Activated CD4-positive, alpha-beta memory T cell treated with anti-CD3 and anti-CD28 coated beads for 36 hours (primary cell): Measurements from ENCODE around the gene MOCS3. TPM values are rescaled to one million over a fixed set of nuclear protein-coding genes. Genes with fewer than 3 reads are reported as not detected.

Source experiments
- CTCF ChIA-PET: fragments of 350-600 bp; sonication (Branson Sonifier 250); formaldehyde crosslinking; loops from one replicate; lab custom pipeline; 2021; ENCODE audit warnings: antibody characterized with exemption, inconsistent platforms; lab: Charles Lee
- POLR2A ChIA-PET: fragments of 350-600 bp; sonication (Branson Sonifier 250); formaldehyde crosslinking; loops from one replicate; lab custom pipeline; 2021; ENCODE audit warnings: antibody characterized with exemption; lab: Charles Lee
- DNase-seq: peaks from one replicate; pipeline ENCODE4 v3.0.0-alpha.2; 2020
- H3K27ac Mint-ChIP-seq: one replicate; pipeline ENCODE4 v1.8.0; 2021; ENCODE audit warnings: mixed read lengths
- H3K27me3 Mint-ChIP-seq: one replicate; pipeline ENCODE4 v1.8.0; 2021; ENCODE audit warnings: mixed read lengths
- H3K36me3 Mint-ChIP-seq: one replicate; pipeline ENCODE4 v1.8.0; 2021; ENCODE audit warnings: mixed read lengths
- H3K4me1 Mint-ChIP-seq: one replicate; pipeline ENCODE4 v1.8.0; 2021; ENCODE audit warnings: low read depth, mixed read lengths
- H3K4me3 Mint-ChIP-seq: one replicate; pipeline ENCODE4 v1.8.0; 2021; ENCODE audit warnings: mild to moderate bottlenecking, mixed read lengths
- H3K9me3 Mint-ChIP-seq: one replicate; pipeline ENCODE4 v1.8.0; 2021; ENCODE audit warnings: mixed read lengths
- intact Hi-C: fragments of 100-400 bp; cut with micrococcal nuclease; formaldehyde crosslinking; loops from one replicate; pipeline ENCODE4 v1.15.1; 2023
- total RNA-seq, 2 experiments: library from RNA; stranded (reverse); gene quantifications; one replicate each; pipeline ENCODE4 v1.2.3, GENCODE V29; 2021

MOCS3 gene
- total RNA-seq, 2 experiments from 2014 or later = 3.6 to 3.8 TPM

DNA sequence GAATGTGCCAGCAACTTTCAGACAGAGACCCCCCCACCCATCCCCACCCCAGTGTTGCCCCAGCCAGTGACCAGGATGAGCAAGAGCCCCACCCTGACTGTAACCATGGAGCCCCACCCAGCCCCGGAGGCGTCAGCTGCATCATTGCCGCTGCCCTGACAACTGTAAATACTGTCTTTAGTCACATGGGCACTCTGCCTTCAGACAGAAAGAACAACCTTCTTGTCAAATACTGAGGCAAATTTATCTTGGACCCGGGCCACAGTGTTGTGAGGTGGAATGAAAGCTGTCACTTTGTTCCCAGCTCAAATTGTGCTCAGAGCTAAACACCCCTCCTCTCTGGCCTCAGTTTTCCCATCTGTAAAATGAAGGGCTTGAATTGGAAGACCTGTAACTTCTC lies 23.7 kb downstream of the MOCS3 start:
- H3K9me3 Mint-ChIP-seq = no peaks in the 10 kb centered on the region
- H3K4me3 Mint-ChIP-seq = no peak overlapping the region
- CTCF ChIA-PET = interaction anchor here (0.6 to 13.5 kb wide), 17 partner anchors 9 to 613 kb away, joined by 3 to 397 read pairs (median 5); partner anchors contain the start of genes BCAS4, DPM1 and MOCS3
- POLR2A ChIA-PET = interaction anchor here (0.6 kb wide), 1 partner anchor 191 kb away, joined by 3 read pairs; no protein-coding TSS in a partner anchor
- DNase-seq = no peak
- H3K36me3 Mint-ChIP-seq = no peaks in the 10 kb centered on the region
- H3K27ac Mint-ChIP-seq = no peak overlapping the region
- H3K27me3 Mint-ChIP-seq = peaks cover 51% of the 10 kb centered on the region
- intact Hi-C loops = loop anchor here (5.0 to 10.0 kb wide), 4 partner anchors 142 to 622 kb away; no protein-coding TSS in a partner anchor
- peaks cover 18% of the 10 kb centered on the region for H3K4me1 Mint-ChIP-seq

DNA sequence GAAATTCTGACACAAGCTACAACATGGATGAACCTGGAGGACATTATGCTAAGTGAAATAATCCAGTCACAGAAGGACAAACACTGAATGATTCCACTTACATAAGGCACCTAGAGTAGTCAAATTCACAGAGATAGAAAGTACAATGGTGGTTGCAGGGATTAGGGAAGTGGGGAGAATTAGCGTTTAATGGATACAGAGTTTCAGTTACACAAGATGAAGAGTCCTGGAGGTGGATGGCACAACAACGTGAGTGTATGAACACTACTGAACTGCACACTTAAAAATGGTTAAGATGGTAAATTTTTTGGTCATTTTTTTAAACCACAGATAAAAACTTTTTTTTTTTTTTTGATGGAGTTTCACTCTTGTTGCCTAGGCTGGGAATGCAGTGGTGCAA lies 24.7 kb downstream of the MOCS3 start:
- ChIA-PET CTCF (interaction anchor here (0.5 to 13.5 kb wide), 8 partner anchors 8 to 678 kb away, joined by 3 to 397 read pairs (median 17); partner anchors contain the start of gene BCAS4), POLR2A (interaction anchor here (0.6 kb wide), 1 partner anchor 1018 kb away, joined by 3 read pairs; no protein-coding TSS in a partner anchor)

DNA sequence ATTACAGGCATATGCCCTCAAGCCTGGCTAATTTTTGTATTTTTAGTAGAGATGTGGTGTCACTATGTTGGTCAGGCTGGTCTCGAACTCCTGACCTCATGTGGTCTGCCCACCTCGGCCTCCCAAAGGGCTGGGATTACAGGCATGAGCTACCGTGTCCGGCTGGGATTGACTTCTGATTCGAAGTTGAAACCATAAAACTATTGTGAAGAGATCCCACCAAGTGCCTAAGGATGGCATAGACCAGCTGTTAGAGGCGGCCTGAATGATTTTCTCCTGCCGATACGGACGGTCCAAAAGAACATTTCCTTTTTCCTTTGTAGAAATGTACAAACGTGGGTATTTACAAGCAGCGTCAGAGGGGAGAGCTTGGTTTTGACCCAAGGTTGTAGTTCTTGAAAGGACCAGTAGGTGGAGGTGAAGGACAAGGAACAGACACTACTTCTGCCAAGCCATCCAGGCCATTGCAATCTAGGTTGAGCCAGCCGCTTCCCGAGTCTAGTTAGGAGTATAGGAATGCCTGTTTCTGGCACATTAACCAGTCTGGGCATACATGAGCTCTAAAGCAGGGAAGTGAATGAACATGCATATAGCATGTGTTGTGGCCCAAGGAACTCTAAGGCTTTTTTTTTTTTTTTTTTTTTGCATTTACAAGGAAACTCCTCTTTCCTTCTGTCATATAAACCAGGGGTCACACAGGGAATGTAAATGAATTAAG lies 29.0 kb downstream of the MOCS3 start:
- ChIA-PET CTCF (interaction anchor here (0.6 to 13.5 kb wide), 60 partner anchors 9 to 1156 kb away, joined by 3 to 397 read pairs (median 4); partner anchors contain the start of genes BCAS4, DPM1 and MOCS3), POLR2A (interaction anchor here (1.0 kb wide), 1 partner anchor 323 kb away, joined by 3 read pairs; no protein-coding TSS in a partner anchor)
- H3K27me3 Mint-ChIP-seq = peaks cover 22% of the 10 kb centered on the region
- no peaks in the 10 kb centered on the region for H3K9me3 Mint-ChIP-seq
- no peak overlapping the region for H3K27ac Mint-ChIP-seq
- DNase-seq = peak; percentile 59
- no peak overlapping the region for H3K4me3 Mint-ChIP-seq
- no peaks in the 10 kb centered on the region for H3K36me3 Mint-ChIP-seq
- H3K4me1 Mint-ChIP-seq = no peaks in the 10 kb centered on the region
- intact Hi-C loops = loop anchor here (10.0 kb wide), 3 partner anchors 137 to 617 kb away; no protein-coding TSS in a partner anchor

More for the DNA sequence above, 24.7 kb downstream of the MOCS3 start:
- Mint-ChIP-seq H3K27ac (no peak overlapping the region), H3K4me3 (no peak overlapping the region), H3K36me3 (no peaks in the 10 kb centered on the region), H3K9me3 (no peaks in the 10 kb centered on the region), H3K4me1 (peaks cover 18% of the 10 kb centered on the region), H3K27me3 (peaks cover 44% of the 10 kb centered on the region)
- DNase-seq = no peak
- intact Hi-C loops = loop anchor here (5.0 to 10.0 kb wide), 4 partner anchors 141 to 621 kb away; no protein-coding TSS in a partner anchor

DNA sequence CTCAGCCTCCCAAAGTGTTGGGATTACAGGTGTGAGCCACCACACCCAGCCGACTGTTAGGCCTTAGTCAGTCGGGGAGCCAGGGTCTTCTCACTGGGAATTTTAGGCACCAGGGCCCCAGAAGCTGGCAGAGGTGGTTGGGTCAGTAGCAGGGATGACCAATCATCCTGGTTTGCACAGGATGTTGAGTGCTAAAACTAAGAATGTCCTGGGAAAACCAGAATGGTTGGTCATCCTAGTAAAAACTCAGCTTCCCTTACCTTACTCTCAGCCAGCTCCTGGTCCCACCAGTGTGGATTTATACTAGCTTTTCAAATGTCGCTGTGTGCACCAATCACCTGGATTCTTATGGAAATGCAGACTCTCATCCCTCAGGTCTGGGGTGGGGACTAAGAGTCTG lies 32.5 kb downstream of the MOCS3 start:
- peaks cover 11% of the 10 kb centered on the region for H3K27me3 Mint-ChIP-seq
- H3K4me1 Mint-ChIP-seq = no peaks in the 10 kb centered on the region
- no peaks in the 10 kb centered on the region for H3K36me3 Mint-ChIP-seq
- H3K27ac Mint-ChIP-seq = no peak overlapping the region
- ChIA-PET POLR2A (no interaction called here), CTCF (interaction anchor here (0.6 to 13.5 kb wide), 10 partner anchors 10 to 1508 kb away, joined by 3 to 397 read pairs (median 4); partner anchors contain the start of gene KCNB1)
- intact Hi-C loops = no loop called here
- no peaks in the 10 kb centered on the region for H3K9me3 Mint-ChIP-seq
- DNase-seq = no peak
- H3K4me3 Mint-ChIP-seq = no peak overlapping the region

DNA sequence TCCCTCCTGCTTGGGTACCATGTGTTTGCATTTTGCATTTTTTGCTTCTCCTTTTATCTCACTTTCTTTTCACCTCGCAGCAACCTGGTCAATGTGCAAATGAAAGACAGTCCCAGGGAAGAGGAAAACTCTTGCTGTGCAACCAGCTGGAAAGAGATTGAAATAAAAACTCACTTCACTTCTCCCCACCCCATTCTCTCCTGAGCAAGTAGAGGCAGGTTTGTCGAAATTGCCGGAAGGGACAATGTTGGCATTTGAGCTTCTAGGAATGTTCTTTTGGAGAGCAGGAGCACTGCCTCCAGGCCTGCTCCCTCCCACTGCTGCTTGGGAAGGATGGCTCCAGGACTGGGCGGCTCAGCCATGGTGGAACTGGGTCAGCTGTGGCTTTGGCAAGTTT lies 33.7 kb downstream of the MOCS3 start:
- POLR2A ChIA-PET = no interaction called here
- intact Hi-C loops = no loop called here
- no peaks in the 10 kb centered on the region for H3K4me1 Mint-ChIP-seq
- H3K9me3 Mint-ChIP-seq = no peaks in the 10 kb centered on the region
- CTCF ChIA-PET = interaction anchor here (0.6 to 13.5 kb wide), 22 partner anchors 10 to 602 kb away, joined by 3 to 397 read pairs (median 4); partner anchors contain the start of gene BCAS4
- no peak overlapping the region for H3K27ac Mint-ChIP-seq
- no peak overlapping the region for H3K4me3 Mint-ChIP-seq
- peaks cover 2% of the 10 kb centered on the region for H3K27me3 Mint-ChIP-seq
- H3K36me3 Mint-ChIP-seq = no peaks in the 10 kb centered on the region
- no peak for DNase-seq

DNA sequence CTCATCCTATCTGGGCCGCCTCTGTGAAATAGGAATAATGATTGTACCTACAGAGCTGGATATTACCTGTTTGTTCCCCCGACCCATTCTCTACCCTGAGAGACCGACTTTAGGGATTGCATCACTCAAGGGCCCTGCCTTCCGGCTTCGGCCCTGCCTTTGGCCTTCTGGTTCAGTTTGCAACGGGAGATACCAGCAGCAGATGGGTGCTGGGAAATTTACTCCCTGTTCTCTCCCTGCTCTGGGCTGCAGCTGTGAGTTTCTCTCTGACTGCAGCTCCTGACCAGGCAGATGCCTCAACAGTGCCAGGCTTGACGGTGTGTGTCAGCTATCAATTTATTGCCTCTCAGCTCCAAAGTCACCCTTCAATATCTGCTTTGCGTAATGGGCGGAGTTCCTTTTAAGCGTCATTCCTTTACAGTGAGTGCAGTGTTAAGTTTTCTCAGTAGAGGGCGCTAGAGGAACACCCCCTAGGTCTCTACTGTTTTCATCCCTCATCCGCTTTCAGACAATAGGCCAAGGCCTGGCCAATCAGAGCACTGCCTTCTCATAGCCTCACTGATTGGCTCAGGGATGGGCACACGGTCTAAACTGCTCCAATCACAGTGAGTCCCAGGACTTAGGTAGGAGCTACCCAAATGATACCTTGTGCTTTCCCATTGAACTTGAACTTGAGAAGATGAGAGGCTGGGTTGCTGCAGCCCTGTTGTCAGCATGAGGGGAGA lies 34.3 kb downstream of the MOCS3 start:
- intact Hi-C loops = loop anchor here (1.0 kb wide), 1 partner anchor 313 kb away; no protein-coding TSS in a partner anchor
- peak; percentile 68 for DNase-seq
- no peak overlapping the region for H3K27ac Mint-ChIP-seq
- no peaks in the 10 kb centered on the region for H3K36me3 Mint-ChIP-seq
- no peaks in the 10 kb centered on the region for H3K27me3 Mint-ChIP-seq
- no peak overlapping the region for H3K4me3 Mint-ChIP-seq
- H3K4me1 Mint-ChIP-seq = no peaks in the 10 kb centered on the region
- POLR2A ChIA-PET = no interaction called here
- CTCF ChIA-PET = interaction anchor here (0.6 to 13.5 kb wide), 26 partner anchors 9 to 602 kb away, joined by 3 to 397 read pairs (median 4); partner anchors contain the start of genes BCAS4 and KCNG1
- no peaks in the 10 kb centered on the region for H3K9me3 Mint-ChIP-seq

DNA sequence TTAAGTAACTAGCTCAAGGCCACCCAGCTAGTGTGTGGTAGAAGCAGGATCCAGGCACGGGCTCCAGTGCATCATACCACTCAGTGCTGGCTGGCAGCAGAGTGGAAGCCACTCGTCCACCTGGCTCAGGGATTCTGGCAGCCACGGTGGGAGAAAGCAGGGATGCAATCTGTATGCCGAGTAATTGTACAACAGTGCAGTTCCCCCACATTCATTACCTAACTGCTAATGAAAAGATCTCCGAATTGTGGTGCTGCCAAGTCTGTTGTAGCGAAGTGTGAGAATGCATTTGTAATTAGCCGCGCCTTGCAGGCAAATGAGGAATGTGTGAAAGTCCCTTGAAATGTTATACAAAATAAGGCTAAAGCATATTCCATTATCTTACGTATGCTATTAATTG lies 35.3 kb downstream of the MOCS3 start:
- intact Hi-C loops = loop anchor here (1.0 kb wide), 1 partner anchor 312 kb away; no protein-coding TSS in a partner anchor
- H3K9me3 Mint-ChIP-seq = no peaks in the 10 kb centered on the region
- H3K27me3 Mint-ChIP-seq = peaks cover 4% of the 10 kb centered on the region
- H3K4me3 Mint-ChIP-seq = no peak overlapping the region
- ChIA-PET POLR2A (no interaction called here), CTCF (interaction anchor here (1.0 to 13.5 kb wide), 8 partner anchors 12 to 345 kb away, joined by 3 to 397 read pairs (median 6); no protein-coding TSS in a partner anchor)
- DNase-seq = no peak
- H3K4me1 Mint-ChIP-seq = no peaks in the 10 kb centered on the region
- no peaks in the 10 kb centered on the region for H3K36me3 Mint-ChIP-seq
- no peak overlapping the region for H3K27ac Mint-ChIP-seq

DNA sequence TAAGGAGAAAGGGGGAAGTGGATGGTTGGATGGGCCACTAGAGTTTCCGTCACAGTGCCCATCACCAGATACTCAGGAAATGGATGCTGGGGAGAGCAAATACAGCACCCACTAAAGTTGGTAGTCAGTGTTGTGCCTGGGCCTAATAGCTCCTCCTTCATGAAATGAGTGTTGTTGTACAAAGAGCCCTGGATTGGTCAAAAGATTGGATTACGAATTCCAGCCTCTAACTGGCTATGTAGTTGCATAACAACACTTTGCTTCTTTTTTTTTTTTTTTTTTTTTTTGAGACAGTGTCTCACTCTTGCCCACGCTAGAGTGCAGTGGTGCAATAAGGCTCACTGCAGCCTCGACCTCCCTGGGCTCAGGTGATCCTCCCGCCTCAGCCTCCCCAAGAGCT lies 36.9 kb downstream of the MOCS3 start:
- no peak overlapping the region for H3K27ac Mint-ChIP-seq
- POLR2A ChIA-PET = no interaction called here

DNA sequence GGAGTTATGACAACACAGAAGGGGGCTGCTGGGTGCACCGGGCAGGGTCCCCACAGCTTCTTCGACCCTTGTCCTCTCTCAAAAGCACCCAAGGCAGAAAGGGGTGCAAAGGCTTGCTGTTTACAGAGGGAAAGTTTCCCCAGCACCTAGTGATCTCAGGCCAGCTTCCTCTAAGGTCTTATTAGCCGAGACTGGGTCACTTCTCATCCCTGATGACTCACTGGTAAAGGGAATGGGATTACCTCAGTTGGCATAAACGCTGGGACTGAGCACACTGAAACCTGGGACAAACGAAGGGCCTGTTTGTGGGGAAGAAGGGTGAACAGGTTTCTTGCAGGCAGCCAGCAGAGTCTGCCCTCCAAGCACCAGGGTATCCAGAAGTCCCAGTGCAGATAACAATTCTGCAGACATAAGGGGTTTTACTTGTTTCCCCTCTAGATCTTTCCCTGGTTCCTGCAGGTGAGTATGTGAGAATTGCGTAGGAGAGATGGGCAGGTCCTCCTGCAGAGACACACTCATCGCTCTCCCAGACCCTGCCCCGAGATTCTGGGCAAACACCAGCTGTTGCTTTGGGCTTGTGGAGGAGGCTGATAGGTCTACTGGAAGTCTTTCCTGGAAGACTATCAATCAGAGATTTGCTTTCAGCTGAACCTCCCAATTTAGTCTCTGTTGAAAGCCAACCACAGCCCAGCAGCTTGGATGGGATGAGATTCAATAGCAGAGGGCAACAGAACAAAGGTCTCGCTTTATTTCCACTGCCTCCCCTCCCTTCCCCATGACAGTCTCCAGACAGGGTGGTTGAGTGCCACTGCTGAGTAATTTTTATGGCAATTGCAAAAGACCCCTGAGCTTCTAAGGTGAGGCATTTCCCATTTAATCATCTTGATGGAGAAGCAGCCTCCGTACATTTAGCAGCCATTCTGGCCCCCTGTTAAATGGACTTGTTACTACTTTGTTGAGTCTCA lies 38.6 kb downstream of the MOCS3 start:
- no peak for DNase-seq
- no peaks in the 10 kb centered on the region for H3K36me3 Mint-ChIP-seq
- intact Hi-C loops = no loop called here
- CTCF ChIA-PET = interaction anchor here (0.6 to 1.7 kb wide), 4 partner anchors 9 to 310 kb away, joined by 3 to 9 read pairs (median 4); no protein-coding TSS in a partner anchor
- no peaks in the 10 kb centered on the region for H3K4me1 Mint-ChIP-seq
- no peak overlapping the region for H3K27ac Mint-ChIP-seq
- H3K4me3 Mint-ChIP-seq = no peak overlapping the region
- H3K9me3 Mint-ChIP-seq = no peaks in the 10 kb centered on the region
- peaks cover 18% of the 10 kb centered on the region for H3K27me3 Mint-ChIP-seq
- POLR2A ChIA-PET = no interaction called here

More for the DNA sequence above, 36.9 kb downstream of the MOCS3 start:
- no peaks in the 10 kb centered on the region for H3K36me3 Mint-ChIP-seq
- intact Hi-C loops = no loop called here
- no peak overlapping the region for H3K4me3 Mint-ChIP-seq
- H3K4me1 Mint-ChIP-seq = no peaks in the 10 kb centered on the region
- H3K9me3 Mint-ChIP-seq = no peaks in the 10 kb centered on the region
- CTCF ChIA-PET = interaction anchor here (0.9 to 1.7 kb wide), 3 partner anchors 8 to 312 kb away, joined by 3 to 9 read pairs (median 7); no protein-coding TSS in a partner anchor
- no peak for DNase-seq
- peaks cover 12% of the 10 kb centered on the region for H3K27me3 Mint-ChIP-seq

DNA sequence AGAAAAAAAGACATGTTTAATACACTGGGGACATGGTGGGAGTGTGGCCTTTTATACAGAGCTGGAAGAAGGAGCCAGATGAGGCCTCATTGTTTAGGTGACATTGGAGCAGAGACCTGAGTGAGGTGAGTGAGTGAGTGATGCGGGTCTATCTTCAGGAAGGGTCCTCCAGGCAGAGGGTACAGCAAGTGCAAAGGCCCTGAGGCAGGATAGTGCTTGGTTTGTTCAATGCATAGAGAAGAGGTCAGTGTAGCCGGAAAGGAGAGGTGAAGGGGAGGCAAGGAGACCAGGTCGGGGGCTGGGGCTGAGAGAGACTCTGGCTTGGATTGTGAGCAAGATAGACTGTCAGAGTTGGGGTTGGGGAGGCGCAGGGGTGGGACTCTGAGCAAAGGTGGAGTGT lies 40.7 kb downstream of the MOCS3 start:
- ChIA-PET CTCF (no interaction called here), POLR2A (no interaction called here)
- H3K4me3 Mint-ChIP-seq = no peak overlapping the region
- DNase-seq = no peak
- no peaks in the 10 kb centered on the region for H3K4me1 Mint-ChIP-seq
- peaks cover 24% of the 10 kb centered on the region for H3K27me3 Mint-ChIP-seq
- H3K27ac Mint-ChIP-seq = no peak overlapping the region
- no peaks in the 10 kb centered on the region for H3K36me3 Mint-ChIP-seq
- intact Hi-C loops = no loop called here
- no peaks in the 10 kb centered on the region for H3K9me3 Mint-ChIP-seq
